HepG2 (cell line): ENCODE data around the gene SVIP. TPM values are rescaled to one million over a fixed set of nuclear protein-coding genes. Genes with fewer than 3 reads are reported as not detected.
A peak's percentile ranks its signal among the peaks of the same experiment; 100 is the strongest.

Experiments used
- ATF3 ChIP-seq: sonication (generic); formaldehyde crosslinking; IDR thresholded peaks from 2 replicates; pipeline ENCODE4 v1.4.0; 2020; ENCODE audit warnings: missing genetic modification reagents
- ATM ChIP-seq: fragments of 450-650 bp; IDR thresholded peaks from 2 replicates; pipeline ENCODE4 v1.7.1; 2017; ENCODE audit warnings: mild to moderate bottlenecking, borderline replicate concordance
- CAMTA2 ChIP-seq: sonication (generic); formaldehyde crosslinking; IDR thresholded peaks from 2 replicates; pipeline ENCODE4 v1.4.0; 2020; ENCODE audit warnings: mild to moderate bottlenecking, missing genetic modification reagents, borderline replicate concordance
- E2F1 ChIP-seq: sonication (generic); formaldehyde crosslinking; IDR thresholded peaks from 2 replicates; pipeline ENCODE4 v1.5.0; 2020; ENCODE audit warnings: missing genetic modification reagents
- EED ChIP-seq: sonication (generic); formaldehyde crosslinking; IDR thresholded peaks from 2 replicates; pipeline ENCODE4 v1.5.0; 2020; ENCODE audit warnings: mild to moderate bottlenecking, missing genetic modification reagents
- FOXA3 ChIP-seq: IDR thresholded peaks from 2 replicates; pipeline ENCODE4 v1.6.1; 2016; ENCODE audit warnings: missing genetic modification reagents, missing compliant biosample characterization
- HMGXB3 ChIP-seq: sonication (generic); formaldehyde crosslinking; IDR thresholded peaks from 2 replicates; pipeline ENCODE4 v1.4.0; 2020; ENCODE audit warnings: missing genetic modification reagents, borderline replicate concordance
- MED1 ChIP-seq: sonication (generic); formaldehyde crosslinking; IDR thresholded peaks from 2 replicates; pipeline ENCODE4 v1.4.0; 2020; ENCODE audit warnings: missing genetic modification reagents
- MIER2 ChIP-seq: IDR thresholded peaks from 2 replicates; pipeline ENCODE4 v1.6.1; 2016; ENCODE audit warnings: missing biosample characterization, missing genetic modification reagents
- MIER3 ChIP-seq: IDR thresholded peaks from 2 replicates; pipeline ENCODE4 v1.6.1; 2016; ENCODE audit warnings: missing compliant biosample characterization, borderline replicate concordance
- MXD3 ChIP-seq: IDR thresholded peaks from 2 replicates; pipeline ENCODE4 v1.6.1; 2016; ENCODE audit warnings: mild to moderate bottlenecking, missing biosample characterization, missing genetic modification reagents
- POLR2G ChIP-seq: fragments of 200-400 bp; formaldehyde crosslinking; IDR thresholded peaks from 2 replicates; pipeline ENCODE4 v1.6.1; 2018; ENCODE audit warnings: mild to moderate bottlenecking, low read depth, low read length, moderate library complexity
- ZNF343 ChIP-seq: sonication (generic); formaldehyde crosslinking; IDR thresholded peaks from 2 replicates; pipeline ENCODE4 v1.4.0; 2020; ENCODE audit warnings: mild to moderate bottlenecking, missing genetic modification reagents
- ZNF362 ChIP-seq: sonication (generic); formaldehyde crosslinking; IDR thresholded peaks from 2 replicates; pipeline ENCODE4 v1.4.0; 2020; ENCODE audit warnings: missing genetic modification reagents, mild to moderate bottlenecking, borderline replicate concordance
- ZNF710 ChIP-seq: sonication (generic); formaldehyde crosslinking; IDR thresholded peaks from 2 replicates; pipeline ENCODE4 v1.5.0; 2020; ENCODE audit warnings: mild to moderate bottlenecking, missing genetic modification reagents, borderline replicate concordance
- ZNF776 ChIP-seq: sonication (generic); formaldehyde crosslinking; IDR thresholded peaks from 2 replicates; pipeline ENCODE4 v1.4.0; 2020; ENCODE audit warnings: mild to moderate bottlenecking, missing genetic modification reagents
- ZNF784 ChIP-seq: sonication (generic); formaldehyde crosslinking; IDR thresholded peaks from 2 replicates; pipeline ENCODE4 v1.5.1; 2020; ENCODE audit warnings: missing genetic modification reagents, mild to moderate bottlenecking, borderline replicate concordance
- polyA plus RNA-seq, 8 experiments: library from polyadenylated mRNA; depleted of rRNA in 3 of 8; stranded (reverse) in 7 of 8; unstranded in 1 of 8; fragments of >200 nt; fragmentation: Illumina TruSeq in 4 of 8; extraction: Trizol in 4 of 8; gene quantifications; 2 replicates each; pipeline versions ENCODE4 v1.2.1 to v1.2.3, GENCODE V29; 2011 to 2016; ENCODE audit warnings: low read depth in 4 of 8, missing spikeins in 1 of 8, mixed read lengths in 1 of 8; ENCODE audit not compliant: insufficient read depth in 1 of 8
- total RNA-seq, 5 experiments: library from RNA; depleted of rRNA; stranded (reverse); fragments of >200 nt; fragmentation: Illumina TruSeq; extraction: Trizol; gene quantifications; 2 replicates each; pipeline ENCODE4 v1.2.3, GENCODE V29; 2016; ENCODE audit warnings: low read depth in 1 of 5

The SVIP gene
- total and polyA plus RNA-seq, 2 of the 13 experiments (the other 11 are each of a cell fraction or from before 2014, with no cell fraction given): 6.3 to 27.2 TPM

GRCh38 chr11:22829231-22830081 is at the start of gene SVIP (continued):
- TF ChIP-seq HMGXB3 (CRISPR knock-in tag) (no peak), E2F1 (no peak), ATF3 (0 out of 2 replicates have a peak, but pooled peaks have one; percentile 15), MXD3 (0 out of 2 replicates have a peak, but pooled peaks have one; percentile 62), EED (CRISPR knock-in tag) (peak; percentile 70; the same call in 1 of the 2 replicates), ZNF710 (0 out of 2 replicates have a peak, but pooled peaks have one; percentile 60), ZNF343 (0 out of 2 replicates have a peak, but pooled peaks have one; percentile 29), MIER2 (CRISPR knock-in tag) (peak; percentile 55; the same call in 1 of the 2 replicates), MIER3 (CRISPR knock-in tag) (peak; percentile 82; the same call in 1 of the 2 replicates), FOXA3 (CRISPR knock-in tag) (peak; percentile 48; the same call in 1 of the 2 replicates), MED1 (CRISPR knock-in tag) (peak; percentile 36), CAMTA2 (CRISPR knock-in tag) (0 out of 2 replicates have a peak, but pooled peaks have one; percentile 30), ZNF362 (CRISPR knock-in tag) (peak; percentile 23; the same call in 1 of the 2 replicates), ATM (no peak), ZNF784 (CRISPR knock-in tag) (peak; percentile 34; the same call in 1 of the 2 replicates), POLR2G (peak; percentile 81), ZNF776 (peak; percentile 65; the same call in 1 of the 2 replicates)
